ENCODE results near the gene ANKRD31.

ANKRD31 gene

DNA sequence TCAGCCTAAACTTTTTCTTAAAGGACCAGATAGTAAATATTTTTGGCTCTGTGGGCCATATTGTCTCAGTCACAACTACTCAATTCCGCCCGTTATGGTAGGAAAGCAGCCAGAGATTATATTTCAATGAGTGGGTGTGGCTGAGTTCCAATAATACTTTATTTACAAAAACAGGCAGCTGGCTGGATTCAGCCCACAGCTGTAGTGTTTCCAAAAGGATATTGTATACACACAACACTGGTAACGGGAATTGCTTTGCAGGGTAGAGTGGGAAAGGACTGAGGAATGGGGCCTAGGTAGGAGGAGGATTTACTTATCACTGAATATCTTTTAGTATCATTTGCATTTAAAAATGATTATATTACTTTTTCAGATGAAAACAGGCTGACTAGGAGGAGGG, 205.3 kb downstream of the ANKRD31 start:
- no peak for DNase-seq (ENCODE audit: low spot score)

DNA sequence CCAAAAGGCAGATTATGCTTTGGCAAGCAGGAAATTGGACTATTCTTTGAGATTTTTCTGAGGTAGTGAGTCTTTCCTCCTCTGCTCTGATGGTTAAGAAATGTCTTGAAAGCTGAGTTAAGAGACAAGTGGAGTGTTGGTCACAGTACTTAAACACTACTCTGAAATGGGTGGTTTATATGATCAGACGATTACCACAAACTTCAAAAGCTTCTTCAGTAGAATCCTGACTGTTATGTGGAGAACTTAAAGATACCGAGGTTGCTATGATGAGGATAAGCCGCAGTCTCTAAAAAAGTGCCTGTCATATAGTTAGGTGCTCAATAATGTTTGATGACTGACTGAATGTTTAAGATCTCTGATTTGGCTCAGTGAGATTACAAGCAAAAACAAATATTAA, 208.6 kb downstream of the ANKRD31 start:
- no peak for DNase-seq (ENCODE audit: low spot score)

DNA sequence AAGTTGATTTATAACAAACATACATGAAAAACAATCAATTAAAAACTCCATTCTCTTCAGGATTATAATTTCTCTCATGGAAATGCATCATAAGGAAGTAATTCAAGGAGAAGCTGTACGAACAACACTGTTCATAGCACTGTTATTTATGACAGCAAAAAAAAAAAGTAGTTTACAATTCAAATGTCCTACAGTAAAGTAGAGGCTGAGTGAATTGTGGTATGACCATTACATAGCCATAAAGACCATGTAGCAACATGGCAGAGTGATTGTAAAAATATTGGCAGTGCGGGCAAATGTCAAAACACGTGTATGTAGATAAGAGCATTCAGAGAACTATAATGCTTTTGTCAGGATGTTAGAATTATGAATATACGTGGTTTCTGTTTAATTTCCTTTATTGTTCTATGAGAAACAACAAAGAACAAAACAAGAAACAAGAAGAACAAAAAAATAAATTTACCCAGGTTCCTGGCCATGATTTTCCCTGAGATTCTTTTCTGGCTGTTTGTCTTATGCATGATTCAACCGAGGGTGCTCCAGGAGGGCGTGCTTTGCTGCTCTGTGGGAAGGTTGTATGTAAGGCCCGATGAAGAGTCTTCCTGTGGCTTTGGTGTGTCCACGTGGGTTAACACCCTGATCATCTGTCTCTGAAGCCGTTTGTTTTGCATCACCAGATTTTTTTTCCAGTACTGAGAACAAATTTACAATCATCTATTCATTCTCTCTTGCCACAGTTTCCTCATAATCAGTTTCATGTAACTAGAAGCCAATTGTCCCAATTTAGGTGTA, 213.1 kb downstream of the ANKRD31 start:
- no peak for DNase-seq (ENCODE audit: low spot score)

DNA sequence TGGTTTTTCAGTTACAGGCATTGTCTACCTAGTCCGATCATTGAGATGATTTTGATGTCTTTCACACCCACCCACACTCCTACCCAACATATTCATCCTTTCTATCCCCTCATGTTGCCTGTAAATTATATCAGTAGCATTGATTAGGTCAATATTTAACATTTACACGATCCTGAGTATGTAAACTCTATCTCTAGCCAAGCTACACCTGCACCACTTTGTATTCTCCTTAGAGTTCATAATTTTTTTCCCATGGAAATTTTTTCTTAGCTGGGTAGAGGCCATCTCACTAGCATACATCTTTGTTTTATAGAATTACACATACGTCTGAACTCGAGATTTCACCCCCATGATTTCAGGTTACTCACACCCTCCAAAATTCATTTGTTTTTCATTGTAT, 214.9 kb downstream of the ANKRD31 start:
- DNase-seq (ENCODE audit: low spot score): no peak

DNA sequence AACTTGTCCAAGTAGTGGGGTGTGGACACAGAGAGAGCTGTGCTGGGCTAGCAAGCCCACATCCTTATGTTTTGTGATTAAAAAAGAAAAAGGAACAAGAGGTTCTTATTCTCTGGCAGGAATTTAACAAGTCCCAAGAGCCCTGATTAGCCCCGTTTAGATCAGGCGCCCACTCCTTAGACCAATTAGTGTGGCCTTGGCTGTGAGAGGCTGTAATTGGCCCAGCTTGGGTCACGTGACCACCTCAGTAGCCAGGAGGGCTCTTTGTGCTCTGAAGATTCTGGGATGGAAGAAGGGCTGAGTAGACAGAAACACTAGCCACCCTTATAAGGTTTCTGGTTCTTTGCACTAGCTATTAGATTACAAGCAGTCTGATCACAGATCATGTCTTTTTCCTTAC, 215.5 kb downstream of the ANKRD31 start:
- no peak for DNase-seq (ENCODE audit: low spot score)

DNA sequence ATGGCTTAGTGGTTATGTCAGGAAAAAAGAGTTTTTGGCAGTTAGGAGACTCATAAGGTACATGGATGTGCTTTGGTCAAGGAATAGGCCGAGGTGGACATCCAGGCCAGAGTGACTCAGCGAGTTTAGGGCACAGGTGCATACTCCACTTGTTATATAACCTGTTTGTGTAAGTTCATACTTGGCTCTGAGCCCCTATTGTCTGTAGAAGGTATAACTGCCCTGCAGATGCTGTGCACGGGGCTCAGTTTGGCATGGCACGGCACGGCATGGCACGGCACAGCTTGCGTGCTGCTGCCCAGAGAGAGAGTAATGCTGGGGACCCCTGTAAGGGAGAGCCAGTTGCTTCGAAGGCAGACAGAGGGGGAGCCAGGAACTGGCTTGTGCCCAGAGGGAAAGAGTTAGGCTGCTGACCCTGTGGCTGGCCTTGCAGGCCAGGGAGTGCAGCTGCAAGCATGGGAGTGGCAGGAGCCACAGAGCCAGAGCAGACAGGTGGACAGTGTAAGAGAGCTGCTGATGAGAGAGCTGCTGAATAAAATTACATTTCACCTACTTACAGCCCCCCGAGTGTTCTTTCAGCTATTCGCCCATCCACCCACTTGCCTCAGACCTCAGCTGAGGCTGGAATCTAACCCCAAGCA, 216.5 kb downstream of the ANKRD31 start:
- no peak for DNase-seq (ENCODE audit: low spot score)

DNA sequence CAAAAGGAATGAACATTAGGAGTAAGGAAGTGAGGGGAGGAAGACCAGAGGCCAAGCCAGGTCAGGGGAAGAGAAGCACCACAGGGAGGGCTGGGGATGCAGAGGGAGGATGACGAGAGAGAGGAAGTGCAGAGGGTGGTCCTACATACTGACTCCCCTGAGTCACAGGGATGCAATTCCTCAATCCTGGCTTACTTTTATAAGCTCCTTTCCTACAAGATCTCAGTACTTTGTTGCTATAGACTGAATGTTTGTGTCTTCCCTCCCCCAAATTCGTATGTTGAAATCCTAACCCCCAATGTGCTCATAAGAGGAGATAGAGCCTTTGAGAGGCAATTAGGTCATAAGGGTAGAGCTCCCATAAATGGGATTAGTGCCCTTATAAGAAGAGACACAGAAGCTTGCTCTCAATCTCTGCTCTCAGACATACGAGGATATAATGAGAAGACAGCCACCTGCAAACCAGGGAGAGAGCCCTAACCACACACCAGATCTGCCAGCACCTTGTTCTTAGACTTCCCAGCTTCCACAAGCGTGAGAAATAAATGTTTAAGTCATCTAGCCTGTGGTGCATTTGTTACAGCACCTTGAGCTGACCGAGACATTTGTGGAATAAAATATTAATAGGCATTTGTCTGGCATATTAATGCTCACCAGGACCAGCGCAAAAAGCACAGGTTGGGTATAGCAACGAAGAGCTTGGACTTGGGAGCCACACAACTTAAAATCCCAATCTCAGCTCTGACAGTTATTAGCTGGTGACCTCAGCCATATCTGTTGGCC, 217.7 kb downstream of the ANKRD31 start:
- DNase-seq (ENCODE audit: low spot score): no peak
